ENCODE results near the gene AGAP1. TPM values are rescaled to one million over a fixed set of nuclear protein-coding genes. Genes with fewer than 3 reads are reported as not detected.

The AGAP1 gene
- total RNA-seq, 1 experiment from 2014 or later: 25.8 TPM

- Mint-ChIP-seq H3K36me3 (ENCODE audit: insufficient read depth in 1 of 3, low read depth in 3 of 3) (peaks cover 0 to 4% (median 0%) of the 10 kb centered on the region in 3 experiments; a peak in 1 of 7 replicates), H3K9me3 (peaks cover 4% of the 10 kb centered on the region in 2 experiments; a peak in 3 of 5 replicates), H3K4me1 (peaks cover 0 to 9% of the 10 kb centered on the region in 2 experiments; a peak in 2 of 4 replicates), H3K27me3 (ENCODE audit: low read depth) (peaks cover 2% of the 10 kb centered on the region; the same call in 1 of the 2 replicates), H3K4me3 (no peak overlapping the region), H3K27ac (no peak overlapping the region; a peak in 1 of 7 replicates)
- Histone ChIP-seq H3K9ac (ENCODE audit: extremely low read depth, insufficient read length, low read length) (no peak overlapping the region), H4K5ac (ENCODE audit: insufficient read length, low read depth, low read length) (no peak overlapping the region), H4K20me1 (ENCODE audit: control insufficient read depth, insufficient read depth, insufficient read length) (no peaks in the 10 kb centered on the region), H3K4ac (ENCODE audit: low read depth, low read length) (no peak overlapping the region), H3K23ac (ENCODE audit: insufficient read length, low read depth, low read length) (no peak overlapping the region), H3K56ac (ENCODE audit: insufficient read length, low read depth, low read length) (no peak overlapping the region), H3K27ac (ENCODE audit: insufficient read length, low read depth, low read length) (no peak overlapping the region), H2BK5ac (ENCODE audit: insufficient read length, low read length) (no peak overlapping the region), H2BK120ac (ENCODE audit: low read depth, low read length, poor library complexity, severe bottlenecking) (no peak overlapping the region), H4K91ac (ENCODE audit: insufficient read length, low read depth, low read length) (no peak overlapping the region), H3K23me2 (ENCODE audit: insufficient read length, low read depth, low read length, poor library complexity, severe bottlenecking) (no peaks in the 10 kb centered on the region), H3K14ac (ENCODE audit: insufficient read depth, low read length) (no peak overlapping the region), H3K4me2 (ENCODE audit: insufficient read depth, insufficient read length, low read length) (no peak overlapping the region), H4K8ac (replicated peaks; ENCODE audit: insufficient read length, low read depth, low read length) (no peak overlapping the region), H3K9me3 (ENCODE audit: control insufficient read depth, low read depth, low read length) (no peaks in the 10 kb centered on the region), H2AK5ac (ENCODE audit: insufficient read length, low read length) (no peak overlapping the region), H3K18ac (ENCODE audit: insufficient read length, low read depth, low read length) (no peak overlapping the region), H2BK20ac (ENCODE audit: low read depth, low read length, poor library complexity, severe bottlenecking) (no peak overlapping the region), H3T11ph (ENCODE audit: low read length) (no peak overlapping the region), H3K79me2 (ENCODE audit: insufficient read depth, low read length) (no peaks in the 10 kb centered on the region), H2AFZ (ENCODE audit: low read length) (no peak overlapping the region), H3K27me3 (ENCODE audit: insufficient read depth, low read length) (no peaks in the 10 kb centered on the region), H3K79me1 (ENCODE audit: insufficient read depth, low read depth, low read length, poor library complexity, severe bottlenecking) (no peaks in the 10 kb centered on the region), H2BK15ac (ENCODE audit: low read depth, low read length) (no peak overlapping the region), H3K4me1 (ENCODE audit: insufficient read depth, low read length) (no peaks in the 10 kb centered on the region), H2BK12ac (ENCODE audit: insufficient read length, low read depth, low read length) (no peak overlapping the region)
- TF ChIP-seq CTCF (conservative IDR thresholded peaks at IDR 0.05): no peak
- WGBS (ENCODE audit: extremely low coverage, insufficient read length, low lambda C conversion rate): no CpG with 5 or more reads among the region's 6 CpGs
- no peak for DNase-seq
Measured at GRCh38 chr2:235445116-235445515, 48.7 kb upstream of the AGAP1 start.

Measured in H9 (cell line).